ENCODE data around the gene MED15.
A peak's percentile ranks its signal among the peaks of the same experiment; 100 is the strongest.
"Not testable (repeated sequence)": the region's sequence is repeated elsewhere in the genome, so short reads cannot be mapped to it uniquely, and the experiment has no call there.

MED15 gene

GRCh38 chr22:20530368-20531153 lies 23.2 kb downstream of the MED15 start:
- DNase-seq: no peak

- no peak for DNase-seq
Measured at GRCh38 chr22:20531154-20531403, 23.7 kb downstream of the MED15 start.

- DNase-seq: peak in 35 of 56 donors; percentile 18 to 75 (median 45)
Measured at GRCh38 chr22:20531404-20532201, 24.2 kb downstream of the MED15 start.

- no peak for DNase-seq
Measured at GRCh38 chr22:20532256-20532993, 25.0 kb downstream of the MED15 start.

- DNase-seq: no peak
Measured at GRCh38 chr22:20533095-20533878, 25.9 kb downstream of the MED15 start.

GRCh38 chr22:20533879-20534265 lies 26.5 kb downstream of the MED15 start:
- peak in 20 of 56 donors; percentile 9 to 61 (median 38) for DNase-seq

- DNase-seq: no peak
Measured at GRCh38 chr22:20536590-20537324, 29.3 kb downstream of the MED15 start.

GRCh38 chr22:20537325-20537756 lies 29.9 kb downstream of the MED15 start:
- no peak for DNase-seq

GRCh38 chr22:20537983-20538382 lies 30.6 kb downstream of the MED15 start:
- DNase-seq: no peak

GRCh38 chr22:20538875-20539274 lies 31.5 kb downstream of the MED15 start:
- DNase-seq: not testable (repeated sequence)

- DNase-seq: no peak
Measured at GRCh38 chr22:20542055-20542454, 34.6 kb downstream of the MED15 start.

GRCh38 chr22:20542736-20543135 lies 35.3 kb downstream of the MED15 start:
- no peak for DNase-seq

GRCh38 chr22:20545318-20545634 lies 37.9 kb downstream of the MED15 start:
- DNase-seq: not testable (repeated sequence)

GRCh38 chr22:20545681-20546521 lies 38.5 kb downstream of the MED15 start:
- peak in 1 of 56 donors; percentile 22 for DNase-seq

- DNase-seq: no peak
Measured at GRCh38 chr22:20546541-20546950, 39.1 kb downstream of the MED15 start.

GRCh38 chr22:20547029-20547428 lies 39.6 kb downstream of the MED15 start:
- DNase-seq: no peak

GRCh38 chr22:20548806-20549205 lies 41.4 kb downstream of the MED15 start:
- DNase-seq: no peak

- DNase-seq: peak in 10 of 56 donors; percentile 17 to 51 (median 31)
Measured at GRCh38 chr22:20549232-20549841, 41.9 kb downstream of the MED15 start.
